ENCODE measurements around the gene TIAM2.

TIAM2 gene

GRCh38 chr6:155240905-155241600 lies 245.9 kb downstream of the TIAM2 start:
- no peak overlapping the region for H3K4me3 ChIP-seq (ENCODE audit: low read depth, low read length)
- no peak for DNase-seq (ENCODE audit: low read depth)

GRCh38 chr6:155241966-155242365 lies 246.9 kb downstream of the TIAM2 start:
- H3K4me3 ChIP-seq (ENCODE audit: low read depth, low read length): no peak overlapping the region
- no peak for DNase-seq (ENCODE audit: low read depth)

GRCh38 chr6:155244434-155244833 lies 249.3 kb downstream of the TIAM2 start:
- no peak overlapping the region for H3K4me3 ChIP-seq (ENCODE audit: low read depth, low read length)
- DNase-seq (ENCODE audit: low read depth): no peak

GRCh38 chr6:155245193-155245592 lies 250.1 kb downstream of the TIAM2 start:
- DNase-seq (ENCODE audit: low read depth): no peak
- no peak overlapping the region for H3K4me3 ChIP-seq (ENCODE audit: low read depth, low read length)

- H3K4me3 ChIP-seq (ENCODE audit: low read depth, low read length): no peak overlapping the region
- DNase-seq (ENCODE audit: low read depth): no peak
Measured at GRCh38 chr6:155245831-155246230, 250.7 kb downstream of the TIAM2 start.

DNA sequence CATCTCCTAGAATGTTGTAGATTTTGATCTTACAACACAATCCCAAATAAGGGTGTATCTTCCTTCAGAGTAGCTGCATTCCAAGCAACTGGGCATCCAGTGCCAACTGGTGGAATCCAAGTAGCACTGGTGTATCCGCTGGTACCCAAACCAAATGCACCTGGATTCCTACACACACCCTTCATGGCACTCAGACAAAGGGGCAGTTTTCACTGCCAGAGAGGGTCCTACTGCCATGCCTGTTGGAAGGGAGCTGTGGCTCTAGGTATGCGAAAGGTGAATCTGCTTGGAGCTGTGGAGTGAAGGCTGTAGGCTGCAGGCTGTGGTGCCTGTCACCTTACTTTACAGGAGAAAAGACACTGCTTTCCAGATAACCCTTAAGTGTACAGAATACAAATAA lies 251.7 kb downstream of the TIAM2 start:
- no peak for DNase-seq (ENCODE audit: low read depth)

GRCh38 chr6:155247618-155248007 lies 252.5 kb downstream of the TIAM2 start:
- H3K4me3 ChIP-seq (ENCODE audit: low read depth, low read length): no peak overlapping the region
- DNase-seq (ENCODE audit: low read depth): no peak

More for the DNA sequence above, 251.7 kb downstream of the TIAM2 start:
- H3K4me3 ChIP-seq (ENCODE audit: low read depth, low read length): no peak overlapping the region

- H3K4me3 ChIP-seq (ENCODE audit: low read depth, low read length): no peak overlapping the region
- DNase-seq (ENCODE audit: low read depth): no peak
Measured at GRCh38 chr6:155248008-155249001, 253.2 kb downstream of the TIAM2 start.

DNA sequence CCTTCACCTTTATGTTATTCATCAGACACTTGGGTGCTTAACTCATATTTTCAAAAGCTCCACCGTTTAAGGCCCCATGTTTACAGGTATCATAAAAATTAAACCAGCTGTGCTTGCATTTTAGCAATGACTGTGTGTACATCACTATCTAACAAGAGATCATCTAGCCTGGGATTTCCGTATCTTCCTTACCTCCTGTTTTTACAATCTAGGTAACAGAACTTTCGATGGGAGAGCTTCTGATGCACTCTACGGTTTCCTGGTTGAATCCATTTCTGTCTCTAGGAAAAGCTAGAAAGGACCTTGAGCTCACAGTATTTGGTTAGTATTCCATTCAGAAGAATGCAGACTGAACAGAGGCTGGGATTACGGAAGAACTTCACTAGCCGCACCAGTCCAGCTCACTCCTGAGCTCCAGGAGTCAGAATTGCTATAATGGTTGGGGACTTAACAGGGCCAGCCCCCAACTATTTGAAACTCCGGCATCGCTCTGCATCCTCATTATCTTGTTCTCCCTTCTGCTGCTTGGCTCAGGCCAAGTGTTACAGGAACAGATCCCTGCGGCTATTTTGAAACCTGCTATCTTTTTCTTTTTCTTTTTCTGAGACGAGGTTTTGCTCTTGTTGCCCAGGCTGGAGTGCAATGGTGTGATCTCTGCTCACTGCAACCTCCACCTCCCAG lies 255.7 kb downstream of the TIAM2 start:
- H3K4me3 ChIP-seq (ENCODE audit: low read depth, low read length): no peak overlapping the region

DNA sequence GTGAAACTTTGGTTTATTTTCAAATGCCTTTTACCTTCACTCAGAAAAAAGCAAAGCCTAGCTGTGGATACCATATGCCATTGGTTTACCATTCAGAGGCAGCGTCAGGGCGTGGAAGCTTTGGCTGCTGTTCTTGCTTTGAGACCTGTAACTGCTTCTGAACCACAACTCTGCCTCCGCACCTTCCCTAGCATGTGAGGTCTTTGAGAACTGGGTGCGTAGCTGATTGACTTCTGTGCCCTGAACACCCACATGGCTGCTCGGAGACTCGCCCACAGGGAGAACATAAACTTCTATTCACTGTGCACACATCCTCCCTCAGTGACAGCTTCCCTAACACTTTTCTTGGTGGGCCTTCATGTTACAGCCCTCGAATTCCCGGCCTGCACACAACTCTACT lies 257.5 kb downstream of the TIAM2 start:
- DNase-seq (ENCODE audit: low read depth): no peak
- H3K4me3 ChIP-seq (ENCODE audit: low read depth, low read length): no peak overlapping the region

More for the DNA sequence above, 255.7 kb downstream of the TIAM2 start:
- no peak for DNase-seq (ENCODE audit: low read depth)

GRCh38 chr6:155253337-155253736 lies 258.2 kb downstream of the TIAM2 start:
- DNase-seq (ENCODE audit: low read depth): no peak

GRCh38 chr6:155254139-155254538 lies 259.0 kb downstream of the TIAM2 start:
- no peak overlapping the region for H3K4me3 ChIP-seq (ENCODE audit: low read depth, low read length)
- no peak for DNase-seq (ENCODE audit: low read depth)

More at GRCh38 chr6:155253337-155253736, 258.2 kb downstream of the TIAM2 start:
- H3K4me3 ChIP-seq (ENCODE audit: low read depth, low read length): no peak overlapping the region

DNA sequence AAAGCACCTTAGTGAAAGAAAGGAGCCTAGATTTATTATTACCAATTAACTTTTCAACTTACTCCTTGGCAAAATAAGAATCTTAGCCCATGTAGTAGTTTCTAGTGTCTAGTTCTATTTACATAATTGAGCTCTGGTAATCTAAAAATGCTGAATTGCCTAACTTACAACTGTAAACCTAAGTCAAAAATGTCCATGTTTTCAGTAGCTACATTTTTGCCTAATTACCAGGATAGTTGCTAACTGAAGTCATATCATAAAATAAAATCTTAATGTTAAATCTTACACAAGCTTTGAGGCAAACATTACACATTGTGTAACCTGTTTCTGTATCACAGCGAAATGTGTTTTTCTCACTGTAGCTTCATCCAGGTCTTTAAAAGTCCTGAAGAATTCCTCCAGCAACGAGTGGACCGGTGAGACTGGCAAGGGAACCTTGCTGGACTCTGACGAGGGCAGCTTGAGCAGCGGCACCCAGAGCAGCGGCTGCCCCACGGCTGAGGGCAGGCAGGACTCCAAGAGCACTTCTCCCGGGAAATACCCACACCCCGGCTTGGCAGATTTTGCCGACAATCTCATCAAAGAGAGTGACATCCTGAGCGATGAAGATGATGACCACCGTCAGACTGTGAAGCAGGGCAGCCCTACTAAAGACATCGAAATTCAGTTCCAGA lies 261.1 kb downstream of the TIAM2 start:
- H3K4me3 ChIP-seq (ENCODE audit: low read depth, low read length): no peak overlapping the region
- DNase-seq (ENCODE audit: low read depth): no peak

DNA sequence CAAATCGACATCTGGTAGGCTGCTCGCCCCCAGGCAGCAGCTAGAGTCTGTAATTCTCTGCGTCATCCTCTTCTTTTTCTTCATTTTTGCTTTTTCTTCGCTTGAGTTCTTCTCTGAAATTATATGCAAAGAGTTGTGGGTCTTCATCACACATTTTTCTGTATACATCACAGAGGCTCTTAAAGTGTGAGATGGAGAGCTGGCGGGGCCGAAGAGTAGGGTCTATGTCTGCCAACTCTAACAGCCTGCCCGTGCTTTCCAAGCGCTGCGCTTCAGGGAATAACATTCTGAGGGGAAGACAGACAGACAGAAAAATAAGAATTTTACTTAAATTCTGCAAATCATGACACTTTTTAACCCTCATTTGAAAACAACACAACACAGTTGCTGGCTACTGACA lies 262.7 kb downstream of the TIAM2 start:
- no peak for DNase-seq (ENCODE audit: low read depth)
- H3K4me3 ChIP-seq (ENCODE audit: low read depth, low read length): no peak overlapping the region

- H3K4me3 ChIP-seq (ENCODE audit: low read depth, low read length): no peak overlapping the region
- DNase-seq (ENCODE audit: low read depth): no peak
Measured at GRCh38 chr6:155259204-155259603, 264.1 kb downstream of the TIAM2 start.

DNA sequence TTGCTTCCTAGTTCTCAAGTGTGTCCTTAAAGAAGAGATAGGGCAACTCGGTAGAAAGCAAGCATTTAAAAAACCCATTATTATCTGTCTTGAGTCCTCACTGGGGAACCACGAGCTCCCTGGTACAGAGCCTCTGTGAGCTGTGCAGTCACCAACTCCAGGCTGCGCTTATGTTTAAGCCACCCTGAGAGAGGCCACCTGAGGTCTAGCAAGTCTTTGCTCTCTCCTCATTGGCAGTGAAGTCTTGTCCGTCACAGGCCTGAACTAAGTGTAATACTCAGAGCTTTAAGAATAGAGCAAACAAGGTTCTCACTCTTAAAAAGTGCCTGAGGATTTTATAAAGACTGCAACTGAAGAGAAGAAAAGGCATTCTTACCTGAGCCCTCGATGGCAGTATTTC lies 264.8 kb downstream of the TIAM2 start:
- DNase-seq (ENCODE audit: low read depth): no peak
- no peak overlapping the region for H3K4me3 ChIP-seq (ENCODE audit: low read depth, low read length)

DNA sequence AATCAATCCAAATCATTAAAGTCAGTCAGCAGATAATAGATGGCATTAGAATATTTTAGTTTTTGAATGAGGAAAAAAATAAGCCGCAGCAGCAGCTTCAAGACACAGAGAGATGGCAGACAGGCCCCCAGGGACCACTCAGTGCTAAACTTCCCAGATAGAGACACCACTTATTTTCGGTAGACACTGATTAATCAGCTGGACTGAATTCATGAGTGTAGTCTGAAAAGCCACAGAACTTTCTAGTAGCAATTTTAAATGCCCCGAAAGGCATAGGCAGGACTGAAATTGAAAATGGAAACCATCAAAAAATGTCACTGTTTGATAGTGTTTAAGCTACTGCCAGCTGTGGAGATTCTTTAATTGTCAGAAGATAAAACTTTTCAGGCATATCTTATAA lies 265.6 kb downstream of the TIAM2 start:
- no peak for DNase-seq (ENCODE audit: low read depth)
- no peak overlapping the region for H3K4me3 ChIP-seq (ENCODE audit: low read depth, low read length)

DNA sequence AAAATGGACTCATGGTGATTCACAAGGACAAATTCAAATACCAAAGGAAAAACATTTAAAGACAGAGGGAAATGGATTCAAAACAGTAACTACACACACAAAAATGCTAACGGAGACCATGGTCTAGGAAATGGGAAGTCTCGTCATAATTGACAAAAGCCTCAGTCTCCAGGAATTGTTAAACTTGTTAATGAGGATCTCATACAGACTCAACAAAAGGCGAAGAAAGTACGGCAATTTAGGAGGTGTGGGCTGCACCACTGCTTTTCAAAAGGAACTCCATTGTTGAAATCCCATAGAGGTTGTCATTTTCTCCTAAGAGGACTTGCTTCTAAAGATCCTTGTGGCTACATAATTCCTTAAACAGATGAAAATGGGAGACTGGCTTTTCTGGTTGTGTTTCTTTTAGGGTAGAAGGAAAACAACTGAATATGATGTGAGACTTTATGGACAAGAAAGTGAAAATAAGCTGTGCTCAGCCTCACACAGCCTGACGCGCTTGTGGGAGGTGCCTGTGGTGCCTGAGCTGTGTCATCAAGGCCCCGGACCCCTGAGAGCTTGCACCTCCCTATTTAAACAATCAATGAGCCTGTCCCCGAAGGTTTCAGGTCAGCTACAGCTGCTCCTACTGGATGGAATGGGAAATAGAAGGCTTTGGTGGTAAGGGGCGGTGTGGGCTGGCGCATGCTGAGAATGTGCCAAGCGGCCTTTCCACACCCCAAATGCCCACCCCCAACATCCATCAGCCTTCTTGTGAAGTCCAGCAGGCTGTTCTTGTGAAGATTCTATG lies 266.2 kb downstream of the TIAM2 start:
- no peak for DNase-seq (ENCODE audit: low read depth)
- no peak overlapping the region for H3K4me3 ChIP-seq (ENCODE audit: low read depth, low read length)

GRCh38 chr6:155262655-155263054 lies 267.5 kb downstream of the TIAM2 start:
- H3K4me3 ChIP-seq (ENCODE audit: low read depth, low read length): no peak overlapping the region
- no peak for DNase-seq (ENCODE audit: low read depth)

Measured in skeletal muscle cell (primary cell).